ENCODE results near the gene GALR1.
"Not testable (repeated sequence)": the region's sequence is repeated elsewhere in the genome, so short reads cannot be mapped to it uniquely, and the experiment has no call there.

GALR1 gene, protein sequence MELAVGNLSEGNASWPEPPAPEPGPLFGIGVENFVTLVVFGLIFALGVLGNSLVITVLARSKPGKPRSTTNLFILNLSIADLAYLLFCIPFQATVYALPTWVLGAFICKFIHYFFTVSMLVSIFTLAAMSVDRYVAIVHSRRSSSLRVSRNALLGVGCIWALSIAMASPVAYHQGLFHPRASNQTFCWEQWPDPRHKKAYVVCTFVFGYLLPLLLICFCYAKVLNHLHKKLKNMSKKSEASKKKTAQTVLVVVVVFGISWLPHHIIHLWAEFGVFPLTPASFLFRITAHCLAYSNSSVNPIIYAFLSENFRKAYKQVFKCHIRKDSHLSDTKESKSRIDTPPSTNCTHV

DNA sequence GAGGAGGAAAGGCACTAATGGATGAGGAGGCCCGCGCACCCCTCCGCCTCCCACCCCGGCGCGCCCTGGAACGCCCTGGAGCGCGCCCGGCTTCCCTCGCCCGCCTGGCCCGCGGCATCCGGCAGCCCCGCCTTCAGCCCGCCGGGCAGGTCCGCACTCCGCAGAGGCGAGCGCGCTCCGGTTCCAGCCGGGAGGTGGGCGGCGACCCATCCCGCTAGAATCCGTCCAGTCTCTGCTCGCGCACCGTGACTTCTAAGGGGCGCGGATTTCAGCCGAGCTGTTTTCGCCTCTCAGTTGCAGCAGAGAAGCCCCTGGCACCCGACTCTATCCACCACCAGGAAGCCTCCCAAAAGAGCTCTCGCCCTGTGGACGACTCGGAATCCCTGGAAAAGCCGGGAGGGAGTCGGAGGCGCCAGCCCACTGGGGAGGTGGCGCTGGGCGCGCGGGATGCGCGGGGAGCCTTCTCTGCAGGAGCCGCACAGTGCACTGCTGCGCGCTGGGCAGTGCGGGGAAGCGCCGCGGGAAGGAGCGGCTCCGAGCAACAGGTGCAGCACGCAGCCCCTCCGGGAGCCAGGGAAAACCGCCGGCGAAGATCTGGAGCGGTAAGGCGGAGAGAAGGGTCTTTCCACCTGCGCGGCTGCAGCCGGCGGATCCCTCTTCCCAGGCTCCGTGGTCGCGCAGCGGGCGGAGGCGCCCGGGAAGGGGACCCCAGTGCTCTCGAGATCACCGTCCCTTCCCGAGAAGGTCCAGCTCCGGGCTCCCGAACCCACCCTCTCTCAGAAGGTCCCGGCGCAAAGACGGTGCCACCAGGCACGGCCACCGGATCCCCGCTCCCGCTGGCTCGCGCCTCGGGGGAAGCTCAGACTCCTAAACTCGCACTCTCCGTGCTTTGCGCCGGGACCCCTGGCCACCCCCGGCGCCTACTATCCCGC is at the start of gene GALR1:
TSS of gene GALR1 (plus strand) at position 280 of the 932 bp plus-strand sequence. CDS start 701 bp downstream, outside the sequence.
- DNase-seq (ENCODE audit: low read depth) = no peak

DNA sequence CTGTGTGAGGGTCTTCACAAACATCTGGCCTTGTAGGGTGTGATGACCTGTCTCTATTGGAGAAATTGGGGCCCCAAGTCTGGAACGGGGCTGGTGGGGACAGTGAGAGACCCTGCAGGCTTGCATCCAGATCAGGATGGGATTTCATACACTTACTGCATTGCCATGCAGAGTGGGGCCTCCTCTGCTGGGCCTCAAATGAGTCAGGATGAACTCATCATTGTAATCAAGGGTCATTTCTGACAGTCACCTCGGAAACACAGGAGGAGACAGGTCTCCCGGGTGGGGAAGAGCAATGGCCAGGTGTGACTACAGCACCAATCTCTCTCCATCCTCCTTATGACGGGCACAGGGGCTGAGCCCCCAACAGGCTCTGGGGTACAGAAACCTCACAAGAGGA is 48.1 kb upstream of the GALR1 start:
- DNase-seq (ENCODE audit: low read depth) = no peak

DNA sequence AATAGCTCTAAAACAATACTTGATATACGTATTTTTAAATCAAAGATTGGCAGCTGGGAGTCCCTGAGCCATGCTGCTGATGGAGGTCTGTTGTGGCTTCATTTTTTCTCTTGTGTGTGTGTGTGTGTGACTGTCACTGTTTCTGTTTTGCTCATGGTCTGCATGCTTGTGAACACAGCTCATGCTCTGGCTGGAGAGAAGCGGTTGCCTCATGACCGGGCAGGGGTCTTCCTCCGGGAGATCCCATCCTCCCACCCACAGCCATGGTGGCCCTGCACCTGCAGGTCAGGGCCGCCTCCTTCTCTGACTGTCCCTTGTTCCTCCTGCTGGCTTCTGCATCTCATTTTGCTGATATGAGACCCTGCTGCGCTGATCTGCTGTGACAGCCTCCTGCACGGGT is 47.3 kb upstream of the GALR1 start:
- no peak for DNase-seq (ENCODE audit: low read depth)

DNA sequence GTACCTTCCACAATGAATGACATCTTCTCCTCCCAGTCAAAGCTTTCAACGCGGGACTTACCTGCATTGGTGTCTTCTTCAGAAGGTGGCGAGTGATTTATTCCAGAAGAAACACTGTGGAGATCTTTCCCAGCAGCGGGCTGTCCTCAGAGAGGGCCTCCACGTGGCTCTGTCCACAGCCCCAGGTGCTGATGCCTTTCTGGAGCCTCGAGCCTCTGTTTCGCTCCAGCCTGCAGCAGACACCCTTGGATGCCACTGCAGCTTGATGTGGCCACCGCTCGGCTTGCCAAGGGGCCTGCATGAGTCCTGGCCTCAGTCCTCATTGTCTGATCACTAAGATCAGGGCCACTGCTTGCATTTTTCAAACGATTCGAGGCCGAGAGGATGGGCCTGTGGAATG is 46.6 kb upstream of the GALR1 start:
- no peak for DNase-seq (ENCODE audit: low read depth)

DNA sequence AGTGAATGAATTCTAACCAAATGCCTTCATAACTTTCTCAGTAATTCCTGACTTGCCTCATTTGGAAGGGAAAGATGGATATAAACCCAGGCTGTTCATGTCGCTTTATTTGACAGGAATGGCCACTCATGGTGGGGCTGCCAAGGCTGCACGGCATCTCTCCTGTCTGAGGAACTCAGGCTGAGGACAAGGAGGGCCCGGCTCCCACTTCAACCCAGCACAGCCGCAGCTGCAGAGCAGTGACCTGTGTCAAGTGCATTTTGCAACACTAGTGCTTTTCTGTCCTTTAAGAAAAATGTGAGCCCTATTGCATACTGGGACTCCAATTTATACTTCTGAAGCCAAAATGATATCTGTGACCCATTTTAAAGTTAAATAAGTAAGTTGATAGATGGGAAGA is 45.8 kb upstream of the GALR1 start:
- no peak for DNase-seq (ENCODE audit: low read depth)

DNA sequence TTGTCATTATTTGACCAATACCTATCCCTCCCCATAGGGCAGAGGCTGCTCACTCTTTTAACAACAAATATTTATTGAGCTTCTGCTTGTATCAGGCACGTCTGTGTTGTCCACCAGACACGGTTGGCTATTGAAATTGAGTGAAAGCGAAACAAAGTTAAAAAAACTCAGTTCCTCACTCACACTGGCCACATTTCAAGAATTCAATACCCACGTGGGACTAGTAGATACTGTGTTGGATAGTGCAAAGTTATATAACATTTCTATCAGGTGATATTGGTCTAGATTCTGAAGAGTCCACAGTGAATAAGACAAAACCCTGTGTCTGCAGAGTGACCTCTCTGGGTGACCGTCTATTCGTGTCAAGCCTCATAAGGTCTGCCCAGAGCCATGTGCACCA is 43.9 kb upstream of the GALR1 start:
- no peak for DNase-seq (ENCODE audit: low read depth)

DNA sequence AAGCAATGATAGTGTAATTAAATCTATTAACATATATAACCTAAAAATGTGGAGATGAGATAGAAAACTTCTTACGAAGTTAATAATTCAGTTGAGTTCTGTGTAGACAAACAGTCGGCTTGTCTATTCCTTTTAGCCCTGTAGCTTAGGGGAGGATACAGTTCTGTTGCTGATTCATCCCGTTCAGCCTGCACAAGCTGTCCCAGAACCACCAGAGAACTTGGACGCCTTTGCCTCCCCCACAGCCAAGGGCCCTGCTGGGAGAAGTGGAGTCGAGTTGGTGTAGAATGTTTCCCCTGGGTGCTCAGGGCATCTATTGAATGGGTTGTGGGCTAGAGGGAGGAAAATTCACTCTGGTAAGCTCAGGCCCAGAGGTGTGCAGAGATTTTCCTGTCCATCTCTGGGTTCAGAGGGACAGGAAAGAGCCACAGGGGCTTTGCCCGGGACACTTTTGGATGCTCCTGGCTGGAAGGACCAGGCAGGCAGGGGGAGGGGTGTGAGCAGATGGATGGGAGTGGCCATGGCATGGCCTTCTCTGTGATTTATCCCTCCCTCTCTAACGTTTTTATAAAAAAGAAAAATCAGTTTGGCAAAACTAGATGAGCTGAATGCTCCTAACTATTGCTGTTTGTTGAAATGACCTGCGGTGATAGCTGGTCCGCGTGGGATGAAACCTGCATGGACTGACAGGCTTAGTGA is 42.8 kb upstream of the GALR1 start:
- peak; percentile 58 for DNase-seq (ENCODE audit: low read depth)

DNA sequence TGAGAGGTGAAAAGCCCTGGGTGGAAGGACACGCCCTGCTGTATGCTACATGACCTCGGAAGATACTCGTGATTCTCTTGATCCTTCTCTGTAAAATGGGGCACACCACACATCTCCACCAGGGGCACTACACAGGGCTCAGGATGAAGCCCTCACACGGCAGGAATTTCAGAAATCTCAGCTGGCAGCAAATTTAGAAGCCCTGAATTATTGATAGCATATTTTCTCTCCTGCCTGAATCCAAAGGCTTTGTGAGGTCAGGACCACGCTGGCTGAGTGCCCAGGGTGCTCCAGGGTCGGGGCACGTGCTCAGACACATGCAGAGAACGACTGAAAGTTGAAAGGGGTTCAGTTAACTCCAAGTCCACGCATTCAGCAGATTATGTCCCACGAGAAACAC is 42.1 kb upstream of the GALR1 start:
- peak; percentile 60 for DNase-seq (ENCODE audit: low read depth)

DNA sequence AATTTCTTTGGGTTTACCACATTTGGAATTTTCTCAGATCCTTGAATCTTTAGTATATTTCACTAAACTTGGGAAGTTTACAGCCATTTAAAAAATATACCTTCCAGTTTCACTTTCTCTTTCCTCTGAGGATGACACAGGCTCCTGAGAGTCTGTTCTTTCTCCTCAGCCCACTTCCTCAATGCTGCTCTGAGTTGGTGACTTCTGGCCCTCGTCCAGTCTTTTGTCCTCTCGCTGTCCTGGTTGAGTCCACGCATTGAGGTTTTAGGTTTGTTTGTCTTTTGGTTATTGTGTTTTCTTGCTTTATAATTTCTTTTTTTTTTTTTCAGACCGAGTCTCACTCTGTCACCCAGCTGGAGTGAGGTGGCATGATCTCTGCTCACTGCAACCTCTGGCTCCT is 40.7 kb upstream of the GALR1 start:
- no peak for DNase-seq (ENCODE audit: low read depth)

DNA sequence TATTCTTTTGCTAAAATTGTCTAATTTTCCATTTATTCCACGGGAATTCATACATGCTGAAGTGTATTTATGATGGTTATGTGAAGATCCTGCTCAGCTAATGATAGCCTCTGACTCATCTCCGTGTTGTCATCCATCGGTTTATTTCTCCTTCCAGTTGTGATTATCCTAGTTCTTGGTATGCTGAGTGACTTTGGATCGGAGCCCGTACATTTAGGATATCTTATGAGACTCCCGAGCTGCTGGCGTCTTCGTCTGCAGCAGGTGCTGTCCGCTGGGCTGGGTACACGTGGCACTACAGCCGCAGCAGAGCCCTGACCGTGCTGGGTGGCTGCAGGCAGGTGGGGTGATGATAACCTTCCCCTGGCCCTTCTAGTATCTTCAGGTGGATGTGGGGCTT is 40.1 kb upstream of the GALR1 start:
- DNase-seq (ENCODE audit: low read depth) = no peak

DNA sequence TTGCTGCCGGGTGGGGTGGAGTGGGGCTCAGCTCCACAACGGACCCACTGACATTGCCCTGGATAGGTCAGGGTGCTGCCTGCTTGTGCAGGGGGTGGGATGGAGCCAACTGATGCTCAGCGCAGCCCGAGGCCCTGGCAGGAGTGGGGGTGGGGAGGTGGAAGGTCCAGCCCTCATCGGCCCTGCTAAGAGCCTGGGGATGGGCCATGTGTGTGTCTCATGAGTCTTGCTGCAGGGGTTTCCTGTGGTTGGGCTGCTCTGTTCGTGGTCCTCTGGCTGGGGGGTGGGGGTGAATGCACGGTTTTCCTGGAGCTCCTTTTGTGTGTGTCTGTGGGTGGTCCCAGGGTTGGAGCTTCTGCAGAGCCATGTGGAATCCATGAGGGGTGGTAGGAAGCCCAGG is 39.4 kb upstream of the GALR1 start:
- no peak for DNase-seq (ENCODE audit: low read depth)

DNA sequence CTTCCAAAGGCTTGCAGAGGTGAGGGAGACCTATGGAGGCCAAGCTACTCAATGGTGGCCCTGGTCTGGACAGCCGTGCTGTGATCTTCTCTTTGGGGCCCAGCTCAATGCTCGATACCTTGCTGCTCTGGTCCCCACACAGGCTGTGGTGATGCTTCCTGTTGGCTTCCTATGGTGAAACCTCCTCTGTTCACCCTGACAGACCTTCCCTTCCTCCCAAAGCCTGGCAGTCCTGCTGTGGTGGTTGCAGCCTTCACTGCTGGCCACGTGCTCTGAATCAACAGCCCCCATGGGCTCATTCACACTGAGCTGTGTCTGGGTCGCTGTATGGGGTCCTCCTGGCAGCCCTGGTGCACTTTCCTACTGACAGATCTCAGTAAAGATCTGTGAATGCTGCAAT is 31.0 kb upstream of the GALR1 start:
- DNase-seq (ENCODE audit: low read depth) = no peak

DNA sequence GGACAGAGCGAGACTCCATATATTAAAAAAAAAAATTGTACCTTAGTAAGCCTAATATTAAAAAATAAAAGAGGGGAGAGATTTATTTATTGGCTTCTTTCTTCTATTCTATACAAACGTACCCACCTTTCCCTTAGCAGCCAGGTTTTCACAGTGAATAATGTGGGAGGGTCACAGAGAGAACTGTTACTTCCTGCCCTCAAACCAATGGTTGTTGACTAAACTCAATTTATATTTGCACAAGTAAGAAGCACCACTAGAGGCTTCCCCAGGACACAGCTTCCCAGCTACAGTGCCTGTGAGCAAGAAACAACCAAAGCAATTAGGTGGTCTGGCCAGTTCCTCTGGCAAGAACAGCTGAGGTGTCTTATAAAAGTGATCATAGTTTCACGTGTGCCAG is 28.9 kb upstream of the GALR1 start:
- no peak for DNase-seq (ENCODE audit: low read depth)

DNA sequence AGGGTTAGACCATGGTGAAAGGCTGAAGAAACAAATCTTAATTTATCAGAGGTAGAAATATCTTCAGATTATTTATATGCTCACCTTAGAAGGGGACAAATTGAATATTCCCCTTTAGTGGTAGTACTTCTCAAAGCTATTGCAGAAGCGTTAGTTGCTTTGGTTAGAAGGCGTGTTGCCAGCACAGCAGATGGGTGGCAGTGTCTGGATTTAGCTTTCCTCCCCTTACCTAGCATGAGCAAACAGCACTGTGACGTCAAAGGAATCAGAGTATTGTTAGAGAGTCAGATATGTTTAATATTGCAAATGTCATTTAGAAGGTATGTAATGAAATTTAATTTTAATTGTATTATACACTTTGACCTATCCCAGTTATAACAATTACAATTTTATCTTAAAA is 27.2 kb upstream of the GALR1 start:
- no peak for DNase-seq (ENCODE audit: low read depth)

DNA sequence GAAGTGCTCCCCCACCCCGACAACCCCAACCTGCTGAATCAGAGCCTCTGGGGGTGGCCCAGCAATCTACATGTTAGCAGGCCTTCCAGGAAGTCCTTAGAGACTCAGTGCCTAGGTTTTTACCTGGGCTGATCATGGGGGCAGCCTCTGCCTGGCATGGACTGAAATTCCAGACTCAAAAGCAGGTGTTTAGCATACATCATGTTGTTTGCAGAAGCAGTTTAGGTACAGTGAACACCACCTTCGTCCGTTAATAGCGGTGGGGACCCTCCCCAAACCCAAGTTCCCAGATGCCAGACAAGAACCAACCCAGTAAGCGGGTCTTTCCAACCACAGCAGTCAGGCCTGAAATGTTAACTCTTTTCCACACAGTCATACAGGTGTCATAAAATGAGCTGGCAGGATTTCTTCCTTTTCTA is 26.4 kb upstream of the GALR1 start:
- DNase-seq (ENCODE audit: low read depth) = no peak

DNA sequence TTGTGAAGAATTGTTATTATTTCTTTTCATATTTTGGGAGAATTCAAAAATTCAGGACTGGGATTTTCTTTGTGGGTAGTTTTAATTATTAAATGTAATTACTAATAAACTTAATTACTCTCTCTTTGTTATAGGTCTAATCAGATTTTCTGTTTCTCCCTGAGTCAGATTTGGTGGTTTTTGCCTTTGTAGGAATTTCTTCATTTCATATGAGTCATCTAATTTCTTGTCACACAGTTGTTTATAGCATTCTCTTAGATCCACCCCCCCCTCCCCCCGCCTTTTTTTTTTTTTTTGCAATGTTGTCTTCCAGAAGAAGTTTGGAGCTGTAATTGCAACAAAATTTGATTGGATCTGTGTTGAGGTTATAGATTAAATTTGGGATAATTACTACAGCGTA is 26.0 kb upstream of the GALR1 start:
- peak; percentile 12 for DNase-seq (ENCODE audit: low read depth)

DNA sequence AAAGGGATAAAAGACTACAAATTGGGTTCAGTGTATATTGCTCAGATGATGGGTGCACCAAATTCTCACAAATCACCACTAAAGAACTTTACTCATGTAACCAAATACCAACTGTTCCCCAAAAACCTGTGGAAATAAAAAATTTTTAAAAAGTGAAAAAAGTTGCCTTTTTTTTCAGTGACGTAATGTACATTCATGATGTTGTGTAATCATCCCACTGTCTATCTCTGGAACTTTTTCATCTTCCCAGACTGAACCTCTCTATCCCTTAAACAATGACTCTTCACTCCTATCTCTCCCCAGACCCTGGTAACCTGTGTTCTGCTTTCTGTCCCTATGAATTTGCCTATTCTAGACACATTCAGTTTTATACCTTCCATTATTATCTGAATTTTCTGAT is 19.0 kb upstream of the GALR1 start:
- DNase-seq (ENCODE audit: low read depth) = no peak

DNA sequence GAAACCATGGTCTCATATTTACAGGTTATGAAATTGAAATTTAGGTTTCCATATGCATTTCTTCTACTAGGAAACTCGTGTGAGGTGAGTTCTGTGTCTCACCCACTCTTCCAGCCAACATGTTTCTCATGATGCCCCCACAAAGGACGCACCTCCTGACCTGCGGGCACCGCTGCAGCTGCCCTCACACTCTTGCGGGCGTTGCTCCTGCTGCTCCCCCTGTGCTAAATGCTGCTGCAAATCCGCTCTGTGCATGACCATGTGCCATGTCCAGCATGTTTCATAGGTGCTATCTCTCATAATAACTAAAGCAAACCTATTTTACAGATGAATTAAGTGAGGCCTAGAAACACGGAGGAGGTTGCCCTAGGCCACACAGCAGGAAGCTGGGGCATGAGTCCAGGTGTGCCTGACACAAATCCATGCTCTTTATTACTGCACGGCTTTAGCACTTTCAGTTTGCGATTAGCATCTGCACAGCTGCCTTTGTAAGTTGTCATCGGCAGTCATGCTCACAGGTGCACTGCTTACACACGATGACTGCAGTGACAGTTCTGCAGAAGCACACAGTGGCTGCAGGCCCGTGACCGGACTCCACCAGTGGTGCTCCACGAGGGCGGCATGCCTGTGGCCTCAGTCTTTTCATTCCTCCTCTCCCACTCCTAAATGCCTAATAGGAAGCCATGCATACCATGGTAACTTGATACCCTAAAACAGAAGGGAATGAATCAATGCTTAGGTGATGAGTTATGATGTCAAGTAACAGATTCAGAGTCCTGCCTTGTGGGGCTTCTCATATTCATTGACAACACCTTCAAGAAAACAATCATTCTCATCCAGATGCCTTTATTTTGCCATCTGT is 14.9 kb upstream of the GALR1 start:
- no peak for DNase-seq (ENCODE audit: low read depth)

DNA sequence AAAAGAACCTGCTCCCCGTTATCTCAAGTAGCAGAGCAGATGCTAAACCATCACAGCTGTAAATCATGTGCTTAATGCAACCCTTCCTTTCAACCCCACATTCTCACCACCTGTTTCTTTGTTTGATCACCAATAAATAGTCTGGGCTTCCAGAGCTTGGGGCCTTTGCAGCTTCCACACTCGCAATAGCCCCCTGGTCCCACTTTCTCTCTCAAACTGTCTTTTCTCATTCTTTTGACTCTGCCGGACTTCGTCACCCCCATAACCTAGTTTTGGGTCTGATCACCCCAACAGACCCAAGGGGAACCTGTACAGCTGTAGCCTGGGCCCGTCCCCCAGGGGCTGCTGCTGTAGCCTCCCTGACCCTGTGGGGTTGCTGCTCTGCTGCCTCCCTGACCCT is 10.4 kb upstream of the GALR1 start:
- not testable (repeated sequence) for DNase-seq (ENCODE audit: low read depth)

DNA sequence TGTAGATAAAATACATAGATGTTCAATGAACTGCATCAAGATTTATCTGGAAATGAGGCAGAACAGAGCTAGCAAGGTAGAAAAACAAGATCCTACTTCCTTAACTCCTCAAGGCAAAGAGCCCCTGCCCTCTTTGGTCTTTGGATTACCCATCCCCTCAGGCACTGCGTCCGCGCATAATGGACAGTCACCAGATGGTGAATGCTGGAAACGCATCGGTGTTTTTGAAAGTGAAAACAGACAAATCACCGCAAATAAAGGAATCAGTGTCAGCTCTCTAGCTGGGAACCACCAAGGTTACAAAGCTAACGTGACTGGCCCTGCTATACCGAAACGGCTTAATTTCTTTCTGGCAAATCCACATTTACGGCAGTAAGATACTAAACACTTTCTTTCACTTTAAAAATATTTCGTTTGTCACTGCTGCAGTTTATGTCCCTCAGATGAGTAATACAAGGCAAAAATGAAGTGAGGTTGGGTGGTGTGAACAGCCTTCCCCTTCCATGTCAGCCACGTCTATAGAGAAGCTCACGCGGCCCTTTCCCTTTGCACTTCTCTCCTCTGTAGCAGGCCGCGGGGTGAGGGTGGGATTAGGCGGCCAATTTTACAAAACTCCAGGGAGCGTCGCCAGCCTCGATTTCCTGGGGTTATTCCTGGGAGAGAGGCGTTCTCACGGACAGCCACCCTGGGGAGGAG is 627 bp upstream of the GALR1 start:
- no peak for DNase-seq (ENCODE audit: low read depth)

DNA sequence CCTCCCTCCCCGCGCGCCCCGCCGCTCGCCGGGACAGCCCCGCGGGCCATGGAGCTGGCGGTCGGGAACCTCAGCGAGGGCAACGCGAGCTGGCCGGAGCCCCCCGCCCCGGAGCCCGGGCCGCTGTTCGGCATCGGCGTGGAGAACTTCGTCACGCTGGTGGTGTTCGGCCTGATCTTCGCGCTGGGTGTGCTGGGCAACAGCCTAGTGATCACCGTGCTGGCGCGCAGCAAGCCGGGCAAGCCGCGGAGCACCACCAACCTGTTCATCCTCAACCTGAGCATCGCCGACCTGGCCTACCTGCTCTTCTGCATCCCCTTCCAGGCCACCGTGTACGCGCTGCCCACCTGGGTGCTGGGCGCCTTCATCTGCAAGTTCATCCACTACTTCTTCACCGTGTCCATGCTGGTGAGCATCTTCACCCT is 865 bp downstream of the GALR1 start:
- DNase-seq (ENCODE audit: low read depth) = no peak

Data from GM04504 (cell line).